SW 1271 (cell line): ENCODE results near the gene RBMS1.

Experiments
- DNase-seq, 2 experiments: peaks; one replicate each; lab custom pipeline; 2025; lab: John Stamatoyannopoulos, UW

RBMS1 gene

DNA sequence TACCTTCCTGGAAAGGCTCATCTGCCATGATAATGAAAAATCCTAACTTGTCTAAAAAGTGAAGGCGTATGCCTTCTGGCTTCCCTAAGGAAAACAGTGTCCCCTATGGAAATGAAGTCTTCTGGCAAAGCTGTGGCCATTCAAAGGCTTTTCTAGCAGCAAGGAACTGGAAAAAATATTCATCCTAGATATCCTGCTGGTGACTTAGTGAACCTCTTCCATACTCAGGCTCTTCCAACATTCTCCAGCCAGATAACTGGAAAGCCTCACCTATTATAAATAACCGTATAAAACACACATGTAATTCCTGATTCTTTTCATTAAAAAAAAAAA, 84.7 kb downstream of the RBMS1 start:
- no peak for DNase-seq

DNA sequence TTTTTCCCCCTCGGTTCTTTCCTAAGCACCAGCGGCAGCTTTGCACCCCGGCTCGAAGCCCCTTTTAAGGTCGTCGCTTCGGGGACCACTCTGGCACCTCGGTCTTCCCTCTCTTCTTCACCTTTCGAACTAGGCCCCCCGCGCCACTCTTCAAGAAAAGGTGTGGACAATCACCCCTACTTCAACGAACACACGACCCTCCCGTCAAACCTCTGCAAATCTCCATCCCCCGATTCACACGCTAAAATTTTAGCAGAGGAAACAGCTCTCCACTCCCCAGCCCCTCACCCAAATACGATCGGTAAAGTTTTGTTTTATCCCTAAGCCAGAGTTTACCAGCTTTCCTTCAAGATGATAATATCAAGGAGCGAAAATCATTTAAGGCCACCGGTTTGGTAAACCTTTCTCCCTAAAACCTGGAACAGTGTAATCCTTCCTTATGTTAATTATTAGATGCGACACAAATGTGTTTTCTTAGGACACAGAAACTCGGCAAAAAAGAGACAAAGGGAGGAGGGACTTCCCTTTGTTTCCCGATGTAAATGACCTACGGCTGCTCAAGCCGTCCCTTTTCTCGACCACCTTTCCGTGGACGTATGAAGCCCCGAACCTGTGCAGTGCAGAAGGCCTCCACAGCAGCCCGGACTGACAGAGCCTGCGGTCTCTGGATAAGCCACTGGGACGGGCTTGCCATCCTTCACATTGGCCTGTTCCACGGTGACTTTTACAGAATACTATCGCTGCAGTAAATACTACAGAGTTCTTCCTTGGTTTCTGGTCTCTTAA, 85.2 kb downstream of the RBMS1 start:
- DNase-seq, result no peak

DNA sequence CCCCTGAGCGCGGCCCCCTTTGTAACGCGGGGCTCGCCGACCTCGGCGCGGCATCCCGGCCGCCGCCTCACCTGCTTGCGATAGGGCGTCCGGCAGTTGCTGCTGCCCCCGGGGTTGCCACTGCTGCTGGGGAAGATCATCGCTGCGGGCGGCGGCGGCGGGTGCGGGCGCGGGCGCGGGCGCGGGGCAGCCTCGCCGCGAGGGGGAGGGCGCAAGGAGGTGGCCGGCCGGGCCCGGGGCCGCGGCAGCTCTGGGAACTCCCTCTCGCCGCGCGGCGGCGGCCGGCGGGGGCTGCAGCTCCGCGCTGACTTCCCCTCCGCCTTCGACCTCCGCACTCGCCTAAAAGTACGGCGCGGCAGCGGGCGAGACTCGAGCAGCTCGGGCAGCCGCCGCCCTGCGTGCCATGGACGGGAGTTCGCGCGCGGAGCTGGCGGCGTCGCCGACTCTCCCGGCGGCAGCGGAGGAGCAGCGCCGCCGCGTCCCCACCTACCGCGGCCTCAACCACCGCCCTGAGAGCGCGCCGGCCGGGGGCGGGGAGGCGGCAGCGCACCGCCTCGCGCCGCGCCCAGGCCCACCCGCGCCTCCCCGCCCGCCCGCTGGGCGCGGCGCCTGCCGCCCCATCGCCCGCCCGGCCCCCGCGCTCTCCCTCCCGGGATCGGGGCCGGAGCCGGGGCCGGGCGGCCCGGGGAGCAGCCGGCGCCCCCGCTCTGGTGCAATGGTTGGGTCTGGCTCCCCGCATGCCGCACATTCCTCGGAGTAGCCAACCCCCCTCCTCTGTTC, 86.0 kb downstream of the RBMS1 start:
- DNase-seq, result peak in 1 of 2 experiments; percentile 41

DNA sequence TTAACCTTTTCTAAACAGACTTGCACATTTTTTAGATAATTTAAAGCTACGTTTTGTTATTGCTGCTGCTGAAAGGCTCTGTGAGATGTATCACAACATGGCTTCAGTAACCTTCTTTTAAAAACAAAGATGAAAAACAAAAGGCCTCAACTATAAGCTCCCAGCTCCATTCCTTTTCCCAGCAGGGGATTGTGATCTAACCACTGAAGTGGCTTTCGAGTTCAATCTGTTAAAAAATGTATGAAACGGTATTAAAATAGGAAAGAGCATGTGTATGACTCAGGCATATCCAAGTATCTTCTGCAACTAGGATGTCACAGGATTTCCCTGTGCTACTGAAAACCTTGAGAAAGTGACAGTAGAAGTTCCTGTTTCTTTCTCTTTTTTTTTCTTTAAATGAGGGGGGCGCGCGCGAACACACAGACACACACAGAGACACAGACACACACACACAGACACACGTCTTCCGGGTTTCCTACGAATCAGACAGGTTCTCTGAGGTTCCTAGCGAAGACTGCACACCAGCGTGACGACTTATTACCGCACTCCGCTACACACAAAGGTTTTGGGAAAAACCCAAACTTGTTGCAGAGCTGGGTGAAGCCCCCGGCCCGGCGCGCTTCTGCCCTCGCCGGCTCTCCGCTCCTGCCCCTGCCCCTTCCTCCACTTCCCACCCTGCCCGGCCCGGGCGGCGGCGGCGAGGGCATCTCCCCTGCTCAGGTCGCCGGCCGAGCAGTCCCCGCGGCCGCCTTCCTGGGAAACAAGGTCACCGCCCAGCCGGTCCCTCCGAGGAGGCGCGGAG, 86.8 kb downstream of the RBMS1 start:
- DNase-seq, result peak; percentile 18 to 73

DNA sequence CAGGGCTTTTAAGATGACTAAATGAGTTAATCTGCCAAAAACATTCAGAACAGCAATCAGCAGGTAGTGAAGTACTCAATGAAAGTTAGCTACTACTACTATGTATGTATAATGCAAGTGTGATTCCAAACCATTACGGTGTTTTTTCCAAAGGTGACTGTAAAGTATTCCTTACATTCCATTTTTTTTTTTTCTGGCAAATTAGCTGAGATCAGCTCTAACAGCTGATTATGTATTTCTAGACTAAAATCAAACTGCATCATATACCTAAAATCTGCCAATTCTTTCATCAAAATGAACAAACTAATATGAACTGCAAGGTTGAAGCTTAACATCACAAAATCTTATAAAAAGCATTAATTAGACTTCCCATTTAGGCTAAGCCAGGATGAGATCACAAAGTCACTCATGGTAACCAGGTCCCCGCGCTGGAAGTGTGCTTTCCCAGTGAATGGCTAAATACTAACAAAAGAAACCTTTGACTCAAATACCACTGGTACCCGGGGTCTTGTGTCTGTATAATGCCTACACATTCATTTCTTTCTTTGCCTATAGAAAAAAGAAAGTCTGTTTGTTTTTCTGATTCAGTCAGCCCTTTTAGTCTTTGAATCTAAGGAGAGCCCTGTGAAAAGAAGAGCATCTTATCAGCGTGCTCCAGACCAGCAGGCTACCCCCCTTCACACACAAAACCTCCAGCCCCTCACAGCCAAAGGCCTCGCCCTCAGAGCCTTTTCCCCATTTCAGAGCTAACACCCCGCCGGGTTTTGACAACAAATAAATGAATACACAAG, 88.3 kb downstream of the RBMS1 start:
- DNase-seq, result no peak

DNA sequence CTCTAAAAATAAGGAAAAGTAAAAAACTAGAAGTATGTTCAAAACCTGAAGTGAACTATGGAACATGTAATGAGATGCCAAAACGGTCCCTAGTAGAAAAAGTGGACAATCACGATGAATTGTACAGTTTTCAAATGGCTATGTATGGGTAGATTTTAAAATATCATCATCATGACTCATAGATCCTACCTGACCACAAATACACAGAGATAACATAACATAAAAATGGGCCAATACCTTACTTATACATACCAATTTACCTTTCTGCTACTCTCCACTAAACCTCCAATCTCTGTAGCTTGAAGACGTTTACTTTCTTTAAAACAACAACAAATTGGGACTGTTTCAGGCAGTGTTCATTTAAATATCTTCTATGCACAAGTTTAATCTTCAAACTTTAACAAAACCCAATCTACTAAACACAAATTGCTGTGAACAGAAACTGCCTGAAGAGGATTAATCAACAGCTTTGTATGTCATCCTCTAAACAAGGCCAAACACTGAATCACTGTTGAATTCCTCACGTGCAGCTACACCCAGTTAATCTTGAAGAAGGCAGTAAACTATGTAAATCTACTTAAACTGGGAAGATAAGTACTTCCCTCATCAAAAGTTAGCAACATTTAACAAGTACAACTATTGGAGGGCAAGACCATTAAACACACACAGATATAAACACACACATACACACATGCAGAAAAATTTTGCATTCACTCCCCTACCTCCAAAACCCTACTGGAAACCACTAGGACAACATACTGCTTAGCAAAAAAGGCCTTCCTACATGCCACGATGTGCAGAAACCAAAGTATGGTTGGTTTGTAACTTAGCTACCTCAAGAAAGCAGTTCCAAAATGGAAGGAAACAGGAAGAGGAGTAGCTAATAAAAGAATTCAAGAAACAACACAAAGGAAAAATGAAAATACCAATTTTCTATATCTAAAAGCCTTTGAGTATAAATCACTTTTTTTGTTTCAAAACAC, 90.3 kb downstream of the RBMS1 start:
- no peak for DNase-seq

DNA sequence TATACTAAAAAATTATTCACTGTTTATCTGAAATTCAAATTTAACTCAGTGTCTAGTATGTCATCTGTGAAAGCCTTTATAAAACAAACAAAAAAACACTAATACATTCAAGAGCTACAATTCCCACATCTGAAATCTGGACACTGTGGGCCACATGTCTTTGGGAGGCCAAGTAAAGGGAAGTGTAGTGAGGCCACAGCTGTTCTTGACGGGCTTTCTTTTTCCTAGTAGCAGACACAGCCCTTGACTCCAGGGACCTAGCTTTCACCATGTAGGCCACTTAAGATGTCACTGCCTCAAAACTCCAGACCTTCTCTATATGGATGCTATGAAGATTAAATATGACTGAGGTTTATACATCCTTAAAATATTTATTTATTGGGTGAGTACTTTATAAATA, 91.1 kb downstream of the RBMS1 start:
- DNase-seq, result no peak

DNA sequence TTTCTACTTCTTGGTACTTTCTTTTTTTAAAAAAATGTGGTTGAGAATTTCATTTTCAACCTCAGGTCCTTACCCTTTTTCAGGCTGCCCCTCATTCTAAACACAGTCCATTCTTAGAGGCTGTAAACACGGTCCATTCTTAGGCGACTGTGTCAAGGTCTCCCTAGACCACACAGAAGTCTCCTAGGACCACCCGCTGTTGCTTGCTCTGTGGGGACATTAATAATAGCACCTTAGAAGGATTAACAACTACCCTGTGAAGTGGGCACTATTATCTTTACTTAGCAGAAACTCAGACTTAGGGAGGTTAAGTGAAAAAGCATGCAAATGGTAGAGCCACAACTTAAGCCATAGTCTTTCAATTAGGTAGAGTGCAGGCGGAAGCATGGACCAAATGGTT, 91.7 kb downstream of the RBMS1 start:
- no peak for DNase-seq

DNA sequence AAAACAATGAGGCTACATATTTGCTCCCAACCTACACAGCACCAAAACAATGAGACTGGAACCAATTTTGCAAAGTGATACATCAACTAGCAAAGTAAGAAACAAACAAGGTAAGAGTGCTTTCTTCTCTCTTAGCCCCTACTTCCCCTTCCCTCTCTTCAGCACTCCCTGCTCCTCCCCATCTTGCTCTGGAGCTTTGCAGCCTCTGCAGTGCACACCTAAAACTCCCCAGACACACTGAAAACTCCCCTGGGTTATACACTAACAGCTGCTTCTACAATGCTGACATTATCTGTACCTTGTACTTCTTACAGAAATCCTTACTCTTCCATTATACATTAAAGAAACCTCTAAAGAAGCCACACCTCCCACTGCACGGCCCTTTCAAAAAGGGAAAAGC, 93.7 kb downstream of the RBMS1 start:
- DNase-seq, result no peak

DNA sequence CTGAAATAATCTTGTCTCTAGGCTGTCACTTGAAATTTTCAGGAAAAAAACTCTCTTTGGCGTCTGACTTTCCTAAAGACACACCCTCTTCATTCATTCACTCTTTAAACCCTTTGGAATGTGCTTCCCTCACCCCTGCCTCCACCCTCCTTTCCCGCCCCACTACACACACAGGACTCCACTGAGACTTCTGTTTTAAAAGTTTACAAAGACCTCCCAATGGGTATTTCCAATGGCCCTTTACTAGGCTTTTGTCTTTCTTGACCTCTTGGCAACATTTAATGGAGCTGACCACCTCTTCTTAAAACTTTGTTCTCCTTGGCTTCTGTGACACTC, 96.1 kb downstream of the RBMS1 start:
- no peak for DNase-seq

DNA sequence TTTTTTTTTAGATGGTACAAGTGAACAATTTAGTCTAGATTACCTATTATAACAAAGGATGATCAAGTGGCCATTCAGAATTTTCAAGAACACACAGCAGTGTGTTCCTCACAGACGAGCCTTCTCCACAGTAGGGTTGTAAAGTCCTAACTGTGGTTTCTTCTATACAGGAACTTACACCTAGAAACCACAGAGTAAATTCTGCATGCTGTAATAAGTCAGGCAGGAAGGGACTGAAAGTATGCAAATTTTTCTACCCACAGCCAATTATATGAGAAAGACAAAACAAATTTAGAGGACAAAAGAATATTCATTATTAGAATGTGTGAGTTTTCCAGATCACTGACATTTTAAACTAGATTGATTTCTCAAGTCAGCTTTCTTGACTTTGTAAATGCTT, 99.5 kb downstream of the RBMS1 start:
- DNase-seq, result no peak

DNA sequence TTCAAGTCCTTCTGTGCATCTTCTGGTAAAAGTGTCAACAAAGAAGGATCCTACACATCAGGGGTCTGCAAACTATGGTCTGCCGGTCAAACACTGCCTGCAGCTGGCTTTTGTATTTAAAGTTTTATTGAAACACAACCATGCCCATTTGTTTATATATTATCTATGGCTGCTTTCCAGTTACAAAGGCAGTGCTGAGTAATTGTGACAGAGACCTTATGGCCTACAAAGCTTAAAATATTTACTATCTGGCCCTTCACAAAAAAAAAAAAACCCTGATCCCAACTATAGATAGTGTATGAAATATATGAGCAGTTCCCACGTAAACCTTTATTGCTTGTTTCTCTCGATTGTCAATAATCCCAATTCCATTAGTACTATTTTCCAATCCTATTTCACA, 101.4 kb downstream of the RBMS1 start:
- DNase-seq, result no peak

DNA sequence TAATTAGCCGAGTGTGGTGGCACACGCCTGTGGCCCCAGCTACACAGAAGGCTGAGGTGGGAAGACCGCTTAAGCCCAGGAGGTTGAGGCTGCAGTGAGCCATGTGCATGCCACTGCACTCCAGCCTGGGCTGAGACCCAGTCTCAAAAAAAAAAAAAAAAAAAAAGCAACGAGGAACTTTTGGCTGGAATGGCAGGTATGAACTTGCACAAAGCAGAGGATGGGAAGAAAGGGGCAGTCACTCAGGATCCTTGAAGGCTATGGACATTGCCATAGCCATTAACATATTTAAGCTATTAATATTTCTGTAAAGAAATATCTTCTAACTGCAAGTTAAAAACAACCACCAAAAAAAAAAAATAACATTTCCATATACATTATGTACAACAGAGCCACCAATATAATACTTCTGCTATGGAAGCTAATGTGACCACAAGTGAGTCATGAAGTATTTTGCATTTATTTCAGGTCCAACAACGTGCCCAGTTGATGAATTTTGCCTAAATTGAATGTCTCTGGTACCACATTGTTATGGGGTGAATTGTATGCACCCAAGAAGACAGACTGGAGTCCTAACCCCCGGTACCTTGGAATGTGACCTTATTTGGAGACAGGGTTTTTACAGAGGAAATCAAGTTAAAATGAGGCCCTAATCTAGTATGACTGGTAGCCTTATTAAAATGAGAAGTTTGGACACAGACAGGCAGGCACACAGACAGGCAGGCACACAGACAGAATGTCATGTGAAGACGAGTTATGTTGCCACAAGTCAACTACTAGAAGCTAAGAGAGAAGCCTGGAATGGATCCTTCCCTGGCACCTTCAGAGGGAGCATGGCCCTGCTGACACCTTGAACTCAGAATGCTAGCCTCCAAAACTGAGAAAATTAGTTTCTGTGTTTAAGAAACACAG, 102.8 kb downstream of the RBMS1 start:
- DNase-seq, result no peak

DNA sequence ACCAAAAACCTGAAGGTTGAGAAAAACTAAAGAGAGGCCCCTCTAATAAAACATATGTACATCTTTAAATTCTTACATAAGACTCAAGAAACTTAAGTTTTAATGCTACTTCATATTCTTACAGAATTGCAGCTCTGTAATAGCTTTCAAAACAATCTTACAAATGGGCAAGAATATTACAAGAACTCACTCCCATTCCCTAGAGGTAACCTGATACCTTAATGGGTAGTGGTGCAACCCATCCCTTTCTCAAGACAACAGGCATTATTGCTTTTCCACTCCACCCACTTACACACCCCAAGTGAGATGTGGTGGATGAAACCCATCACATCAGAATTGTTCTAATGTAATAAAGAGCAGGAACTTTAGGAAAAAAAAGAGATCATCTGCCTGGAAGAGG, 103.7 kb downstream of the RBMS1 start:
- no peak for DNase-seq

DNA sequence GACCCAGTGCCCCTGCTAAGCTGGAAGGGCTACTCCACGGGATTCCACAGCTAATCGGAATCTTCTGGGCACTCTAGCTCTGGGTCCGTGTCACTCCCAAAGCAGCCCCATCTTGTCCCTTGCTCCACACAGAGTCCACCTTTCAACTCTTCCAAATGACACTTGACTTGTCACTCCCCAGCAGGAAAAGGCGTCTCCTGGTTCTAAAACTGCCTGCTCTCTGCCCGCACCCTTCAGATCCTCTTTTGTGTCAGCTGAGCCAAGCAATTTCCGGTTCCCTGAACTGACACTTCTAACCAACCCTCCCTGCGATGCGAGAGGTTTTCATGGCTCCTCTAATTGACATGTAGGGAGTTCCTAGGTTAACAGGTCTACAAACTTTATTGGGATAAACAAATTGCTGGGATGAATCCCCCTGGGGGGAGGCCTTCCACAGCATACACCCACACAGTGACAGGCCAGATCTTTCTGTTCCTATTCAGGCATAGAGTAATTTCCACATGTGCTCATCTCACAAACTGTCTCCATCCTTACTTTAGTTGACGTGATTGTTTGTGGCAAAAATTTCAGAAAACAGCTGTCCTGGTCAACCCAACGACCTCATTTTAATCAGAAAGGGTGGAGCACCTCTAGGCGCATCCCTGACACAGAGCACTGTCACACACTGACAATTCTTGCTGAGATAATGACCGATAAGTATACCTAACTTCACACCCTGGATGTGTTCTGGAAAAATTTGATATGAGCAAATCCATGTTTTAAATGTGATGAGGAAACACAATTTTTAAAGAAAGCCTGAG, 104.9 kb downstream of the RBMS1 start:
- DNase-seq, result no peak

DNA sequence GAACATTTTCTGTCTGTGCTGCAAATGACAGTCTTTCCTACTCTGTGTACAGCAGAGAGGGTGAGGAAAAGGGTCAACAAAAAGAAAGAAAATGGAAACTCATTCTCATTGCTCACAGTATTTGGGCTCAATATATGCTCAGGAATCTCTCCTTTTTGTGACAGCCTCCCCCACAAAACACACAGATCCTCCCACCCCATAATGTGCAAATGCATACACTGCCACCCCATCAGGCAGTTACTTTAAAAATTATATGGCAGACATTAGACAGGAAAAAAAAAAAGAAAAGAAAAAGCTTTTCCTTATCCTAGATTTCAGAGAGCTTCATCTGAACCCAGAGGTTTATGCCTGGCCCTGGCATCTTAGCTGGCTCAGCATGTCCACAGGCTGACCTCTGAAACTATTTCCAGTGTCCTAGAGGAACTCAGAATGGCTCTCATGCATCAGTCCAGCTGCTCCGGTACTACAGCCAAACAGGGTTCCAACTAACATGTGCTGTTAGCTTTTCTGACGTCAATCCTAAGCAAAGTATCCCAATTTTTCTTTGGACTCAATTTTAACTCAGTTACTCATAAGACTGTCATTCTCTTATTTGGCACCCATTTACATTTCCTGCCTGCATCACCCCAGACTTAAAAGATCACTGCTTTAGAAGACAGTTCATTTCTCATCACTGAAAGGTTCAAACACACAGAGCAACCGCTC, 105.9 kb downstream of the RBMS1 start:
- peak; percentile 16 to 60 for DNase-seq

DNA sequence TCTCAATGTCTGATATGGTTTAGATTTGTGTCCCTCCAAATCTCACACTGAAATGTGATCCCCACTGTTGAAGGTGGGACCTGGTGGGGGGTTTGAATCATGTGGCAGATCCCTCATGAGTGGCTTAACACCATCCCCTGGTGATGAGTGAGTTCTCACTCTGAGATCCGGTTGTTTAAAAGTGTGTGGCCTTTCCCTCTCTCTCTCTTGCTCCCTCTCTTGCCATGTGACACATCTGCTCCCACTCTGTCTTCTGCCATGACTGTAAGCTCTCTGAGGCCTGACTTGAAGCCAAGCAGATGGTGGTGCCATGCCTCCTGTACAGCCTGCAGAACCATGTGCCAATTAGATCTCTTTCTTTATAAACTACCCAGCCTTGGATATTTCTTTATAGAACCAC, 108.8 kb downstream of the RBMS1 start:
- no peak for DNase-seq

DNA sequence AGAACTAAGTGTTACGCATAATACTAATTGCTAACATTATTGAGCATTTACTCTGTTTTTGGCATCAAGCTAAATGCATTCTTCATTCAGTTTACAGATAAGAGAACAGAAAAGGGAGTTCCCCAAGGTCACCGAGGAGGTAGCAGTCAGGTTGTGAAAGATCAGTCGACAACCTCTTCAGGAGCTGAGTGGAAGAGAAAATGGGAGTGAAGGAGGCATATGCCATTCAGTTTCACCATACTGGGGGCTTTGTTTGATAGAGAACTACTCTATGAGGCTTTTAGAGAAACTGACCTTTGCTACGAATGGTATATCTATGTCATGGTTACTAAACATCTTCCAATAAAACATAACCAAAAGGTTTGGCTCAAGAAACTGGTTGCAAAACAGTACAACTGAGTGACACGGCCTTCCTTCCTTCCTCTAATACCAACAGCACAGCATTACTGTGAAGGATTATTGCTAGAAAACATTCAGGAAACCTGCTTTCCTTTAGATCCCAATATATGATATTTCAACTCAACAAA, 112.1 kb downstream of the RBMS1 start:
- DNase-seq, result no peak
